ENCODE results near the gene ZNF618. TPM values are rescaled to one million over a fixed set of nuclear protein-coding genes. Genes with fewer than 3 reads are reported as not detected.

The ZNF618 gene
- polyA plus RNA-seq, 1 of the 3 experiments (the other 2 are of a cell fraction) = 6.2 TPM

DNA sequence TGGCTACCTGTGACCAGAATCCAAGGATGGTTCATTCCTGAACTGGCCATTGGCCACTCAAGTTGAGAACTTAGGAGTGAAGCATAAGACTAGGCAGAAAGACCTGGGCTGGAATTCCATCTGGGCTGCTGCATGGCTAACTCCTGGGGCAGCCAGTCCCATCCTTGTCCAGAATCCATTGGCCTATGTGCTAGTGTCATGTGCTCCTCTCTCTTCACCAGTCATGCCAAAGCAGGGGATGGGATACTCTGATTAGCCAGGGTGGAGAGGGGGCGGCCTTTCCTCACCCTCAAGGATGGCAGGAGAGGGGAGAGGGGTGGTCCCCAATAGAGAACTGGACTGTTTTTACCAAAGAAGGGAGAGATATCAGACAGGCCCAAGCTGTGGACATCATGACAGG is 93.2 kb downstream of the ZNF618 start:
- TF ChIP-seq TAF1 (IDR thresholded peaks at IDR 0.05; ENCODE audit: borderline replicate concordance, low read depth, low read length) = no peak
- no peak for TF ChIP-seq ELF1 (IDR thresholded peaks at IDR 0.05)
- no peak for TF ChIP-seq EP300 (IDR thresholded peaks at IDR 0.05; ENCODE audit: borderline replicate concordance in 1 of 2, low read depth in 1 of 2, low read length in 1 of 2)
- no peaks in the 10 kb centered on the region for H3K27me3 ChIP-seq (ENCODE audit: insufficient read depth)
- no peak for DNase-seq
- no peak overlapping the region for H3K27ac ChIP-seq (ENCODE audit: low read depth in 2 of 2, low read length in 1 of 2)
- no peak overlapping the region for H3K9ac ChIP-seq
- ChIA-PET POLR2A (no interaction called here), CTCF (no interaction called here)
- H2AFZ ChIP-seq (ENCODE audit: low read depth) = no peak overlapping the region
- no peaks in the 10 kb centered on the region for H3K9me2 ChIP-seq
- WGBS (ENCODE audit: low lambda C conversion rate) = 100% methylated on average over 1 of the region's 1 CpG
- no peaks in the 10 kb centered on the region for H3K9me3 ChIP-seq
- H3K79me2 ChIP-seq (ENCODE audit: insufficient read depth) = peaks cover 20% of the 10 kb centered on the region
- peaks cover 0 to 4% of the 10 kb centered on the region in 2 experiments; a peak in 2 of 4 replicates for H3K4me1 ChIP-seq (ENCODE audit: control insufficient read depth in 1 of 2, insufficient read depth in 2 of 2, low read depth in 1 of 2, low read length in 1 of 2)
- no peak overlapping the region for H3K4me2 ChIP-seq
- peaks cover 13 to 17% of the 10 kb centered on the region in 2 experiments for H3K36me3 ChIP-seq (replicated peaks in 1 of 2; ENCODE audit: control insufficient read depth in 1 of 2, insufficient read depth in 2 of 2, low read length in 1 of 2)
- no peak overlapping the region for H3K4me3 ChIP-seq (ENCODE audit: low read depth in 2 of 2, low read length in 1 of 2)
- peaks cover 14% of the 10 kb centered on the region for H4K20me1 ChIP-seq (ENCODE audit: insufficient read depth)
- H3F3A ChIP-seq (replicated peaks; ENCODE audit: insufficient read depth) = no peaks in the 10 kb centered on the region

GRCh38 chr9:113973226-113973625 is 97.1 kb downstream of the ZNF618 start:
- Histone ChIP-seq H3K9me3 (no peaks in the 10 kb centered on the region), H3K9ac (no peak overlapping the region), H4K20me1 (ENCODE audit: insufficient read depth) (peaks cover 29% of the 10 kb centered on the region), H3K27me3 (ENCODE audit: insufficient read depth) (no peaks in the 10 kb centered on the region), H2AFZ (ENCODE audit: low read depth) (no peak overlapping the region), H3K9me2 (no peaks in the 10 kb centered on the region), H3K79me2 (ENCODE audit: insufficient read depth) (peaks cover 13% of the 10 kb centered on the region), H3F3A (replicated peaks; ENCODE audit: insufficient read depth) (no peaks in the 10 kb centered on the region), H3K36me3 (replicated peaks in 1 of 2; ENCODE audit: control insufficient read depth in 1 of 2, insufficient read depth in 2 of 2, low read length in 1 of 2) (peaks cover 7 to 17% of the 10 kb centered on the region in 2 experiments), H3K4me3 (ENCODE audit: low read depth in 2 of 2, low read length in 1 of 2) (no peak overlapping the region), H3K4me2 (no peak overlapping the region), H3K27ac (ENCODE audit: low read depth in 2 of 2, low read length in 1 of 2) (no peak overlapping the region), H3K4me1 (ENCODE audit: control insufficient read depth in 1 of 2, insufficient read depth in 2 of 2, low read depth in 1 of 2, low read length in 1 of 2) (peaks cover 0 to 14% of the 10 kb centered on the region in 2 experiments; a peak in 2 of 4 replicates)
- TF ChIP-seq CHD2 (IDR thresholded peaks at IDR 0.05; ENCODE audit: low read length, partially characterized antibody) = no peak
- TF ChIP-seq USF1 (IDR thresholded peaks at IDR 0.05; ENCODE audit: borderline replicate concordance, low read depth) = no peak
- no peak for TF ChIP-seq GABPA (IDR thresholded peaks at IDR 0.05; ENCODE audit: low read depth)
- no peak for TF ChIP-seq MEF2A (IDR thresholded peaks at IDR 0.05; ENCODE audit: borderline replicate concordance, low read depth)
- TF ChIP-seq JUND (IDR thresholded peaks at IDR 0.05) = no peak
- TF ChIP-seq, protein P1, sequence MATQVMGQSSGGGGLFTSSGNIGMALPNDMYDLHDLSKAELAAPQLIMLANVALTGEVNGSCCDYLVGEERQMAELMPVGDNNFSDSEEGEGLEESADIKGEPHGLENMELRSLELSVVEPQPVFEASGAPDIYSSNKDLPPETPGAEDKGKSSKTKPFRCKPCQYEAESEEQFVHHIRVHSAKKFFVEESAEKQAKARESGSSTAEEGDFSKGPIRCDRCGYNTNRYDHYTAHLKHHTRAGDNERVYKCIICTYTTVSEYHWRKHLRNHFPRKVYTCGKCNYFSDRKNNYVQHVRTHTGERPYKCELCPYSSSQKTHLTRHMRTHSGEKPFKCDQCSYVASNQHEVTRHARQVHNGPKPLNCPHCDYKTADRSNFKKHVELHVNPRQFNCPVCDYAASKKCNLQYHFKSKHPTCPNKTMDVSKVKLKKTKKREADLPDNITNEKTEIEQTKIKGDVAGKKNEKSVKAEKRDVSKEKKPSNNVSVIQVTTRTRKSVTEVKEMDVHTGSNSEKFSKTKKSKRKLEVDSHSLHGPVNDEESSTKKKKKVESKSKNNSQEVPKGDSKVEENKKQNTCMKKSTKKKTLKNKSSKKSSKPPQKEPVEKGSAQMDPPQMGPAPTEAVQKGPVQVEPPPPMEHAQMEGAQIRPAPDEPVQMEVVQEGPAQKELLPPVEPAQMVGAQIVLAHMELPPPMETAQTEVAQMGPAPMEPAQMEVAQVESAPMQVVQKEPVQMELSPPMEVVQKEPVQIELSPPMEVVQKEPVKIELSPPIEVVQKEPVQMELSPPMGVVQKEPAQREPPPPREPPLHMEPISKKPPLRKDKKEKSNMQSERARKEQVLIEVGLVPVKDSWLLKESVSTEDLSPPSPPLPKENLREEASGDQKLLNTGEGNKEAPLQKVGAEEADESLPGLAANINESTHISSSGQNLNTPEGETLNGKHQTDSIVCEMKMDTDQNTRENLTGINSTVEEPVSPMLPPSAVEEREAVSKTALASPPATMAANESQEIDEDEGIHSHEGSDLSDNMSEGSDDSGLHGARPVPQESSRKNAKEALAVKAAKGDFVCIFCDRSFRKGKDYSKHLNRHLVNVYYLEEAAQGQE (IDR thresholded peaks at IDR 0.05; ENCODE audit: low read depth, low read length) = no peak
- TF ChIP-seq FOXJ3 (CRISPR knock-in tag; IDR thresholded peaks at IDR 0.05) = no peak
- TF ChIP-seq IRF3 (IDR thresholded peaks at IDR 0.05; ENCODE audit: low read depth, low read length) = no peak
- no peak for TF ChIP-seq EP300 (IDR thresholded peaks at IDR 0.05; ENCODE audit: borderline replicate concordance in 1 of 2, low read depth in 1 of 2, low read length in 1 of 2)
- WGBS (ENCODE audit: low lambda C conversion rate) = 79% methylated on average over 9 of the region's 9 CpGs
- ChIA-PET POLR2A (no interaction called here), CTCF (no interaction called here)
- DNase-seq = no peak
